CD4-positive, CD25-positive, alpha-beta regulatory T cell (primary cell): Measurements from ENCODE around the gene LAMB4. TPM values are rescaled to one million over a fixed set of nuclear protein-coding genes. Genes with fewer than 3 reads are reported as not detected.

Experiments
- ATAC-seq, 2 donors: fragments of 150-1000 bp; cut with Tn5 transposase; one replicate each; pipeline ENCODE4 v1.10.0; 2021; ENCODE audit warnings: low read depth in 2 of 2, moderate number of reproducible peaks in 2 of 2, moderate library complexity in 1 of 2
- DNase-seq, 3 donors: peaks; one replicate each; pipeline versions ENCODE4 v3.0.0 to v3.0.0-alpha.2; 2012 to 2022; ENCODE audit warnings: mixed read lengths in 1 of 3
- H3K27ac ChIP-seq: one replicate; pipeline ENCODE4 v1.7.0; 2013; ENCODE audit warnings: mild to moderate bottlenecking, low read length; ENCODE audit not compliant: insufficient read depth, poor library complexity, severe bottlenecking
- H3K27me3 ChIP-seq: one replicate; pipeline ENCODE4 v1.7.0; 2013; ENCODE audit warnings: low read length; ENCODE audit not compliant: control insufficient read depth, insufficient read depth
- H3K36me3 ChIP-seq: one replicate; pipeline ENCODE4 v1.7.0; 2013; ENCODE audit warnings: mild to moderate bottlenecking, low read length, moderate library complexity; ENCODE audit not compliant: control insufficient read depth, insufficient read depth
- H3K4me1 ChIP-seq: 2 replicates; pipeline ENCODE4 v1.7.0; 2013; ENCODE audit warnings: mild to moderate bottlenecking, low read length; ENCODE audit not compliant: insufficient read depth, control insufficient read depth, poor library complexity, severe bottlenecking
- H3K4me3 ChIP-seq: one replicate; pipeline ENCODE4 v1.7.0; 2013; ENCODE audit warnings: low read depth, mild to moderate bottlenecking, low read length, moderate library complexity
- H3K9me3 ChIP-seq, 2 experiments: 1 replicate in 1 of 2; 2 replicates in 1 of 2; pipeline ENCODE4 v1.7.0; 2013; ENCODE audit warnings: low read length in 2 of 2, mild to moderate bottlenecking in 1 of 2, moderate library complexity in 1 of 2; ENCODE audit not compliant: control insufficient read depth in 2 of 2
- H3K27ac Mint-ChIP-seq, 3 donors: one replicate each; pipeline ENCODE4 v1.8.0; 2020 to 2022; ENCODE audit warnings: mild to moderate bottlenecking in 3 of 3, mixed read lengths in 3 of 3, moderate library complexity in 2 of 3
- H3K27me3 Mint-ChIP-seq: one replicate; pipeline ENCODE4 v1.8.0; 2022; ENCODE audit warnings: mild to moderate bottlenecking, mixed read lengths
- H3K36me3 Mint-ChIP-seq: one replicate; pipeline ENCODE4 v1.8.0; 2020; ENCODE audit warnings: mixed read lengths
- H3K4me1 Mint-ChIP-seq, 4 donors: one replicate each; pipeline ENCODE4 v1.8.0; 2020 to 2022; ENCODE audit warnings: mixed read lengths in 4 of 4, mild to moderate bottlenecking in 1 of 4
- H3K4me3 Mint-ChIP-seq, 4 donors: one replicate each; pipeline ENCODE4 v1.8.0; 2020 to 2022; ENCODE audit warnings: mild to moderate bottlenecking in 4 of 4, mixed read lengths in 4 of 4, moderate library complexity in 3 of 4
- H3K9me3 Mint-ChIP-seq, 7 donors: one replicate each; pipeline ENCODE4 v1.8.0; 2020 to 2022; ENCODE audit warnings: mixed read lengths in 7 of 7, mild to moderate bottlenecking in 3 of 7, moderate library complexity in 2 of 7
- polyA plus RNA-seq, 4 donors: library from polyadenylated mRNA; unstranded; fragments of 300-500 nt; fragmentation: Illumina TruSeq; gene quantifications; one replicate each; pipeline ENCODE4 v1.2.3, GENCODE V29; 2021
- total RNA-seq: library from RNA; stranded (reverse); gene quantifications from one replicate; pipeline ENCODE4 v1.2.3, GENCODE V29; 2022

Gene LAMB4
- total and polyA plus RNA-seq, 5 donors from 2014 or later: not detected

GRCh38 chr7:108076156-108076555 is 54.0 kb downstream of the LAMB4 start:
- Histone ChIP-seq H3K9me3 (no peaks in the 10 kb centered on the region), H3K36me3 (no peaks in the 10 kb centered on the region), H3K4me3 (no peak overlapping the region), H3K4me1 (no peaks in the 10 kb centered on the region), H3K27me3 (peaks cover 2% of the 10 kb centered on the region), H3K27ac (no peak overlapping the region)
- Mint-ChIP-seq H3K36me3 (no peaks in the 10 kb centered on the region), H3K9me3 (peaks cover 0 to 2% (median 0%) of the 10 kb centered on the region in 7 donors), H3K27me3 (peaks cover 6% of the 10 kb centered on the region), H3K27ac (no peak overlapping the region), H3K4me3 (no peak overlapping the region), H3K4me1 (no peaks in the 10 kb centered on the region)
- ATAC-seq (no peak), DNase-seq (no peak)

GRCh38 chr7:108073305-108074070 is 56.7 kb downstream of the LAMB4 start:
- Mint-ChIP-seq H3K4me3 (no peak overlapping the region), H3K9me3 (peaks cover 0 to 1% (median 0%) of the 10 kb centered on the region in 7 donors), H3K27me3 (peaks cover 13% of the 10 kb centered on the region), H3K27ac (no peak overlapping the region), H3K36me3 (no peaks in the 10 kb centered on the region), H3K4me1 (no peaks in the 10 kb centered on the region)
- Histone ChIP-seq H3K9me3 (no peaks in the 10 kb centered on the region), H3K27ac (no peak overlapping the region), H3K27me3 (peaks cover 4% of the 10 kb centered on the region), H3K4me3 (no peak overlapping the region), H3K36me3 (no peaks in the 10 kb centered on the region), H3K4me1 (no peaks in the 10 kb centered on the region)
- ATAC-seq: no peak
- no peak for DNase-seq

- Mint-ChIP-seq H3K9me3 (peaks cover 0 to 1% (median 0%) of the 10 kb centered on the region in 7 donors), H3K4me3 (no peak overlapping the region), H3K27me3 (peaks cover 13% of the 10 kb centered on the region), H3K36me3 (no peaks in the 10 kb centered on the region), H3K27ac (no peak overlapping the region), H3K4me1 (no peaks in the 10 kb centered on the region)
- no peaks in the 10 kb centered on the region for H3K36me3 ChIP-seq
- DNase-seq (no peak), ATAC-seq (no peak)
- no peak overlapping the region for H3K4me3 ChIP-seq
- H3K27me3 ChIP-seq: peaks cover 4% of the 10 kb centered on the region
- no peaks in the 10 kb centered on the region for H3K9me3 ChIP-seq
- H3K27ac ChIP-seq: no peak overlapping the region
- no peaks in the 10 kb centered on the region for H3K4me1 ChIP-seq
Observed at GRCh38 chr7:108072739-108073138, 57.4 kb downstream of the LAMB4 start.

- H3K27me3 ChIP-seq: peaks cover 4% of the 10 kb centered on the region
- H3K4me1 Mint-ChIP-seq: no peaks in the 10 kb centered on the region
- peaks cover 0 to 1% (median 0%) of the 10 kb centered on the region in 7 donors for H3K9me3 Mint-ChIP-seq
- H3K4me1 ChIP-seq: no peaks in the 10 kb centered on the region
- H3K27me3 Mint-ChIP-seq: peaks cover 13% of the 10 kb centered on the region
- H3K36me3 ChIP-seq: no peaks in the 10 kb centered on the region
- H3K9me3 ChIP-seq: no peaks in the 10 kb centered on the region
- ATAC-seq: no peak
- H3K4me3 Mint-ChIP-seq: no peak overlapping the region
- no peak overlapping the region for H3K4me3 ChIP-seq
- no peaks in the 10 kb centered on the region for H3K36me3 Mint-ChIP-seq
- no peak for DNase-seq
- no peak overlapping the region for H3K27ac Mint-ChIP-seq
- H3K27ac ChIP-seq: no peak overlapping the region
Observed at GRCh38 chr7:108072116-108072515, 58.0 kb downstream of the LAMB4 start.

DNA sequence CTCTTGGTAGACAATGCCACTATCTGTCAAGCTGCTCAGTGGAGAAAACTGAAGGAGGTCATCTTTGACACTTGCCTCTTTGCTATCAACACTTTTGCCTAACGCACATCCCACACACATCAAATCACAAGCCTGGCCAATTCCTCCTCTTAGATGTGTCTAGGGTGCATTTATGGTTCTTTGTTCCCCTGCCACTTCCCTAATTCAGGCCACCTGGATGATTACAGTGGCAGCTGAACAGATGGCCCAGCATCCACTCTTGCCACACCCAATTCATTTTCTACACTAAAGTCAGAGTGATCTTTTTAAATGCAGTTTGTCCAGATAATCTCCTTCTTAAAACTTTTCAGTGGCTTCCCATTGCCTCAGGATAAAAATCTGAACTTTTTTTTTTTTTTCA is 58.6 kb downstream of the LAMB4 start:
- no peak for ATAC-seq
- H3K4me3 Mint-ChIP-seq: no peak overlapping the region

GRCh38 chr7:108069646-108070045 is 60.5 kb downstream of the LAMB4 start:
- Mint-ChIP-seq H3K36me3 (no peaks in the 10 kb centered on the region), H3K4me3 (no peak overlapping the region), H3K27ac (no peak overlapping the region), H3K9me3 (peaks cover 0 to 1% (median 0%) of the 10 kb centered on the region in 7 donors), H3K27me3 (peaks cover 13% of the 10 kb centered on the region), H3K4me1 (no peaks in the 10 kb centered on the region)
- DNase-seq: no peak
- H3K27me3 ChIP-seq: peaks cover 2% of the 10 kb centered on the region
- no peaks in the 10 kb centered on the region for H3K9me3 ChIP-seq
- no peak overlapping the region for H3K4me3 ChIP-seq
- H3K27ac ChIP-seq: no peak overlapping the region
- H3K4me1 ChIP-seq: no peaks in the 10 kb centered on the region
- ATAC-seq: no peak
- no peaks in the 10 kb centered on the region for H3K36me3 ChIP-seq

More for the DNA sequence above, 58.6 kb downstream of the LAMB4 start:
- Histone ChIP-seq H3K36me3 (no peaks in the 10 kb centered on the region), H3K4me1 (no peaks in the 10 kb centered on the region), H3K9me3 (no peaks in the 10 kb centered on the region), H3K27ac (no peak overlapping the region), H3K27me3 (peaks cover 4% of the 10 kb centered on the region), H3K4me3 (no peak overlapping the region)
- no peak for DNase-seq
- peaks cover 13% of the 10 kb centered on the region for H3K27me3 Mint-ChIP-seq
- peaks cover 0 to 1% (median 0%) of the 10 kb centered on the region in 7 donors for H3K9me3 Mint-ChIP-seq
- H3K27ac Mint-ChIP-seq: no peak overlapping the region
- no peaks in the 10 kb centered on the region for H3K4me1 Mint-ChIP-seq
- H3K36me3 Mint-ChIP-seq: no peaks in the 10 kb centered on the region

DNA sequence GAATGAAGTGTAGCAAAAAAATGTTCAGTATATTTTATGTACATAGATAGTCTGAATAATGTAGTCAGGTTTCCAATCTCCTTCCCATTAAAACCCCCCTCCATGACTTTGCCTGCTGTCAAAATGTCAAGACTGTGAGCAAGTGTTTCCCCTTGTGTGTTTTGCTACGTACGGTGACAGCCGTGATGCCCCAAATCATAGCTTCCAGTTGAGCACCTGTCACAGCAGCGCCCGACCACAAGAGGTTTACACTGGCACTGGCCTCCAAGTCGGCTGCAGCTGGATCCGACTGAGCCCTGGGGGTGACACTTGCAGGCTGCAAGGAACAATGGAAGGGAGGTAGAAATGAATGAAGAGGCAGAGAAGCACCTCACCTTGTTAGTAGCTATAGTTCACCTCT is 62.3 kb downstream of the LAMB4 start:
- DNase-seq (no peak), ATAC-seq (no peak)
- H3K36me3 Mint-ChIP-seq: no peaks in the 10 kb centered on the region
- H3K27ac ChIP-seq: no peak overlapping the region
- H3K9me3 ChIP-seq: no peaks in the 10 kb centered on the region
- H3K4me1 ChIP-seq: no peaks in the 10 kb centered on the region
- no peak overlapping the region for H3K27ac Mint-ChIP-seq
- no peaks in the 10 kb centered on the region for H3K4me1 Mint-ChIP-seq
- H3K4me3 ChIP-seq: no peak overlapping the region
- H3K9me3 Mint-ChIP-seq: peaks cover 0 to 1% (median 0%) of the 10 kb centered on the region in 7 donors
- peaks cover 6% of the 10 kb centered on the region for H3K27me3 ChIP-seq
- H3K36me3 ChIP-seq: no peaks in the 10 kb centered on the region
- H3K27me3 Mint-ChIP-seq: peaks cover 13% of the 10 kb centered on the region
- H3K4me3 Mint-ChIP-seq: no peak overlapping the region

DNA sequence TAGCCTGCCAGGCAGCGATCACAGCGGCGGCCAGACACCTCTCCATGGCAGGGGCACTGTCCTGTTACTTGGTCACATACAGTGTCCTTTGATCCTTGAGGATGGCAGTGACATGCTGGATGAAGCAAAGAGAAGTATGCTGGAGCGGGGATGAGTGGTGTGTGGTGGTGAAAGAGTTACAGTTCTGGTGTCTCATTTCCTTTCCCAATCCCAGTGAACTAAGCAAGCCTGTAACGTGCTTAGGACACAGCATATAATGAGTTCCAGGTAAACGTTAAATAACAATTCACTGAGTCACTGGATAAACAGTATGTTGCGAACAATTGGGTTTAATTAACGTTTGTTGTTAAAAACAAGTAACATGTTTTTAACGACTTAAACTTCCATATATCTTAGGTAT is 63.7 kb downstream of the LAMB4 start:
- DNase-seq (no peak), ATAC-seq (no peak)
- Histone ChIP-seq H3K36me3 (no peaks in the 10 kb centered on the region), H3K4me1 (no peaks in the 10 kb centered on the region), H3K9me3 (no peaks in the 10 kb centered on the region), H3K4me3 (no peak overlapping the region), H3K27me3 (peaks cover 6% of the 10 kb centered on the region), H3K27ac (no peak overlapping the region)
- H3K4me3 Mint-ChIP-seq: no peak overlapping the region
- no peaks in the 10 kb centered on the region for H3K36me3 Mint-ChIP-seq
- H3K27ac Mint-ChIP-seq: no peak overlapping the region
- H3K27me3 Mint-ChIP-seq: peaks cover 13% of the 10 kb centered on the region
- peaks cover 0 to 1% (median 0%) of the 10 kb centered on the region in 7 donors for H3K9me3 Mint-ChIP-seq
- no peaks in the 10 kb centered on the region for H3K4me1 Mint-ChIP-seq
